Ovary (tissue), 3 donors: ENCODE data around the gene ZIC4.

Experiments used
- CTCF ChIP-seq, 3 donors: fragments of 450-650 bp in 2 of 3; fragments of 200-600 bp in 1 of 3; IDR thresholded peaks; one replicate each; pipeline versions ENCODE4 v1.5.1 to v1.8.0; 2016 to 2022; ENCODE audit warnings: antibody characterized with exemption in 3 of 3, mild to moderate bottlenecking in 1 of 3
- EP300 ChIP-seq: sonication (generic); formaldehyde crosslinking; IDR thresholded peaks from one replicate; pipeline ENCODE4 v1.6.1; 2017; ENCODE audit warnings: antibody characterized with exemption
- POLR2A ChIP-seq: fragments of 450-650 bp; IDR thresholded peaks from one replicate; pipeline ENCODE4 v1.6.1; 2017; ENCODE audit warnings: antibody characterized with exemption, mild to moderate bottlenecking, moderate library complexity
- donor health status: DM: no; HTN: no; CAD: no.

- no peak for TF ChIP-seq POLR2A
- no peak for TF ChIP-seq CTCF (IDR thresholded peaks at IDR 0.05)
- no peak for TF ChIP-seq EP300
These were observed 50.0 kb downstream of the ZIC4 start for GRCh38 chr3:147356145-147356908.
